Coronary artery (tissue), 2 donors: ENCODE data around the gene NEIL1.

Experiments used
- DNase-seq: peaks from one replicate; pipeline ENCODE4 v3.0.0-alpha.2; 2017; ENCODE audit warnings: low spot score
- H3K27ac ChIP-seq, 2 donors: fragments of 200-600 bp; sonication (generic); one replicate each; pipeline ENCODE4 v1.5.1; 2016 to 2019
- H3K4me3 ChIP-seq: fragments of 200-600 bp; sonication (generic); 2 replicates; pipeline ENCODE4 v1.5.1; 2016; ENCODE audit warnings: mild to moderate bottlenecking, moderate library complexity
- TF ChIP-seq, protein P1 (sequence below): fragments of 200-600 bp; sonication (generic); IDR thresholded peaks from one replicate; pipeline ENCODE4 v1.5.1; 2019; ENCODE audit warnings: antibody characterized with exemption

The NEIL1 gene

DNA sequence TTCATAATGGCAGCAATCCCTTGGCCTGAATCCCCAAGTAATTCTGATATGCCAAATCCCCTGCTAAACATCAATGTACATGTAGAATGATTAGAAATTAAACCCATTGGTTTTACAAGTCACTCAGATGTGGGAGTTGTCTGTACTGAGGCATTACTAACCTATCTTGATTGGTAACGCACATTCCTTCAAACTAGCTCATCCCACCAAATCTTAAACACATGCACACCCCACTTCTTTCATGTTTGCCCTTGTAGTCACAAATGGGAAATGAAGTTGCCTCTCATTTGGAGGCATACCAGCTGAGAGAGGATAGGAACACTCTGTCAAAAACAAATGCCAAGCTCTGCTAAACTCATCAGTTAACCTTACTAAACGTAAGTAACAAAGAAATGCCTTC is 50.7 kb downstream of the NEIL1 start:
- Histone ChIP-seq H3K4me3 (no peak overlapping the region), H3K27ac (no peak overlapping the region)
- DNase-seq: no peak
- TF ChIP-seq, protein P1, sequence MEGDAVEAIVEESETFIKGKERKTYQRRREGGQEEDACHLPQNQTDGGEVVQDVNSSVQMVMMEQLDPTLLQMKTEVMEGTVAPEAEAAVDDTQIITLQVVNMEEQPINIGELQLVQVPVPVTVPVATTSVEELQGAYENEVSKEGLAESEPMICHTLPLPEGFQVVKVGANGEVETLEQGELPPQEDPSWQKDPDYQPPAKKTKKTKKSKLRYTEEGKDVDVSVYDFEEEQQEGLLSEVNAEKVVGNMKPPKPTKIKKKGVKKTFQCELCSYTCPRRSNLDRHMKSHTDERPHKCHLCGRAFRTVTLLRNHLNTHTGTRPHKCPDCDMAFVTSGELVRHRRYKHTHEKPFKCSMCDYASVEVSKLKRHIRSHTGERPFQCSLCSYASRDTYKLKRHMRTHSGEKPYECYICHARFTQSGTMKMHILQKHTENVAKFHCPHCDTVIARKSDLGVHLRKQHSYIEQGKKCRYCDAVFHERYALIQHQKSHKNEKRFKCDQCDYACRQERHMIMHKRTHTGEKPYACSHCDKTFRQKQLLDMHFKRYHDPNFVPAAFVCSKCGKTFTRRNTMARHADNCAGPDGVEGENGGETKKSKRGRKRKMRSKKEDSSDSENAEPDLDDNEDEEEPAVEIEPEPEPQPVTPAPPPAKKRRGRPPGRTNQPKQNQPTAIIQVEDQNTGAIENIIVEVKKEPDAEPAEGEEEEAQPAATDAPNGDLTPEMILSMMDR: no peak

GRCh38 chr15:75403892-75404291 is 57.1 kb downstream of the NEIL1 start:
- DNase-seq: no peak
- H3K4me3 ChIP-seq: no peak overlapping the region
- TF ChIP-seq, protein P1: no peak
- no peak overlapping the region for H3K27ac ChIP-seq
